ENCODE results near the gene PAGE1. TPM values are rescaled to one million over a fixed set of nuclear protein-coding genes. Genes with fewer than 3 reads are reported as not detected.

PAGE1 gene
- total RNA-seq, 1 experiment from 2014 or later, result not detected

GRCh38 chrX:49644991-49645637 lies 50.7 kb downstream of the PAGE1 start:
- H3K9me3 ChIP-seq (ENCODE audit: control insufficient read depth in 1 of 2, insufficient read depth in 1 of 2, low read depth in 1 of 2, low read length in 2 of 2), result no peaks in the 10 kb centered on the region
- no peak overlapping the region for H3K4me2 ChIP-seq (ENCODE audit: low read length)
- intact Hi-C loops (cut with micrococcal nuclease), result no loop called here
- DNase-seq (ENCODE audit: low read depth, low spot score), result no peak
- H3K79me2 ChIP-seq (ENCODE audit: insufficient read depth, low read length), result no peaks in the 10 kb centered on the region
- no peak overlapping the region for H3K9ac ChIP-seq (ENCODE audit: low read length)
- no peak overlapping the region for H2AFZ ChIP-seq (ENCODE audit: low read depth, low read length, poor library complexity, severe bottlenecking)
- BruUV-seq (replicated peaks), result no TSS peak
- no peaks in the 10 kb centered on the region for H4K20me1 ChIP-seq (ENCODE audit: insufficient read depth)
- H3K4me1 ChIP-seq (ENCODE audit: control insufficient read depth in 1 of 2, insufficient read depth in 2 of 2, low read length in 2 of 2), result no peaks in the 10 kb centered on the region
- TF ChIP-seq EZH2 (IDR thresholded peaks at IDR 0.05), result no peak
- no peak for TF ChIP-seq POLR2A (IDR thresholded peaks at IDR 0.05; ENCODE audit: borderline replicate concordance, extremely low read depth, insufficient read depth, insufficient read length)
- TF ChIP-seq CBX3 (IDR thresholded peaks at IDR 0.05; ENCODE audit: low read depth), result no peak
- TF ChIP-seq TCF7L2 (IDR thresholded peaks at IDR 0.05; ENCODE audit: borderline replicate concordance, extremely low read depth, insufficient read depth, insufficient read length), result no peak
- no peak for TF ChIP-seq CEBPB (IDR thresholded peaks at IDR 0.05; ENCODE audit: low read depth)
- no peak for TF ChIP-seq POLR2AphosphoS5 (IDR thresholded peaks at IDR 0.05; ENCODE audit: low read depth, low read length)
- TF ChIP-seq ZFX (IDR thresholded peaks at IDR 0.05), result no peak
- TF ChIP-seq CTCF (IDR thresholded peaks at IDR 0.05 in 2 of 3, conservative IDR thresholded peaks at IDR 0.05 in 1 of 3; ENCODE audit: borderline replicate concordance in 1 of 3, insufficient read depth in 1 of 3, low read depth in 2 of 3, low read length in 2 of 3), result no peak
- TF ChIP-seq YY1 (IDR thresholded peaks at IDR 0.05; ENCODE audit: extremely low read depth, insufficient replicate concordance, low read depth, low read length), result no peak
- TF ChIP-seq, protein P1, sequence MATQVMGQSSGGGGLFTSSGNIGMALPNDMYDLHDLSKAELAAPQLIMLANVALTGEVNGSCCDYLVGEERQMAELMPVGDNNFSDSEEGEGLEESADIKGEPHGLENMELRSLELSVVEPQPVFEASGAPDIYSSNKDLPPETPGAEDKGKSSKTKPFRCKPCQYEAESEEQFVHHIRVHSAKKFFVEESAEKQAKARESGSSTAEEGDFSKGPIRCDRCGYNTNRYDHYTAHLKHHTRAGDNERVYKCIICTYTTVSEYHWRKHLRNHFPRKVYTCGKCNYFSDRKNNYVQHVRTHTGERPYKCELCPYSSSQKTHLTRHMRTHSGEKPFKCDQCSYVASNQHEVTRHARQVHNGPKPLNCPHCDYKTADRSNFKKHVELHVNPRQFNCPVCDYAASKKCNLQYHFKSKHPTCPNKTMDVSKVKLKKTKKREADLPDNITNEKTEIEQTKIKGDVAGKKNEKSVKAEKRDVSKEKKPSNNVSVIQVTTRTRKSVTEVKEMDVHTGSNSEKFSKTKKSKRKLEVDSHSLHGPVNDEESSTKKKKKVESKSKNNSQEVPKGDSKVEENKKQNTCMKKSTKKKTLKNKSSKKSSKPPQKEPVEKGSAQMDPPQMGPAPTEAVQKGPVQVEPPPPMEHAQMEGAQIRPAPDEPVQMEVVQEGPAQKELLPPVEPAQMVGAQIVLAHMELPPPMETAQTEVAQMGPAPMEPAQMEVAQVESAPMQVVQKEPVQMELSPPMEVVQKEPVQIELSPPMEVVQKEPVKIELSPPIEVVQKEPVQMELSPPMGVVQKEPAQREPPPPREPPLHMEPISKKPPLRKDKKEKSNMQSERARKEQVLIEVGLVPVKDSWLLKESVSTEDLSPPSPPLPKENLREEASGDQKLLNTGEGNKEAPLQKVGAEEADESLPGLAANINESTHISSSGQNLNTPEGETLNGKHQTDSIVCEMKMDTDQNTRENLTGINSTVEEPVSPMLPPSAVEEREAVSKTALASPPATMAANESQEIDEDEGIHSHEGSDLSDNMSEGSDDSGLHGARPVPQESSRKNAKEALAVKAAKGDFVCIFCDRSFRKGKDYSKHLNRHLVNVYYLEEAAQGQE (IDR thresholded peaks at IDR 0.05; ENCODE audit: low read depth), result no peak
- TF ChIP-seq SIN3A (IDR thresholded peaks at IDR 0.05; ENCODE audit: low read depth), result no peak
- no peak for TF ChIP-seq SRF (IDR thresholded peaks at IDR 0.05; ENCODE audit: low read depth)
- no peak overlapping the region for H3K4me3 ChIP-seq (replicated peaks in 1 of 2; ENCODE audit: low read depth in 1 of 2, low read length in 2 of 2)
- H3K27ac ChIP-seq (ENCODE audit: low read depth, low read length), result no peak overlapping the region
- no peaks in the 10 kb centered on the region for H3K9me2 ChIP-seq (ENCODE audit: insufficient read depth)
- no peak for ATAC-seq
- ChIA-PET CTCF (no interaction called here), POLR2A (no interaction called here), RAD21 (ENCODE audit: low non-redundant PET in 1 of 2, low total read pairs in 2 of 2, uncharacterized antibody in 2 of 2, unreplicated experiment in 2 of 2) (no interaction called here)
- no peaks in the 10 kb centered on the region for H3K36me3 ChIP-seq (ENCODE audit: control insufficient read depth in 1 of 2, insufficient read depth in 2 of 2, low read length in 2 of 2)
- H3K27me3 ChIP-seq (ENCODE audit: insufficient read depth, low read length), result peaks cover 10% of the 10 kb centered on the region; the same call in 1 of the 2 replicates

Other genes starting within 250 kb of the PAGE1 start
- gene GAGE12C, start 163.8 kb downstream of the PAGE1 start, total RNA-seq (2021; ENCODE audit: unreplicated experiment), result not detected
- gene GAGE12D, start 154.3 kb downstream of the PAGE1 start, total RNA-seq (2021; ENCODE audit: unreplicated experiment), result not detected
- not detected for gene GAGE12E, start 144.7 kb downstream of the PAGE1 start, total RNA-seq (2021; ENCODE audit: unreplicated experiment)
- not detected for gene GAGE12F, start 135.1 kb downstream of the PAGE1 start, total RNA-seq (2021; ENCODE audit: unreplicated experiment)
- gene GAGE12G, start 125.6 kb downstream of the PAGE1 start, total RNA-seq (2021; ENCODE audit: unreplicated experiment), result not detected
- gene GAGE12H, start 116.0 kb downstream of the PAGE1 start, total RNA-seq (2021; ENCODE audit: unreplicated experiment), result not detected
- 0.52 TPM for gene GAGE2A, start 106.5 kb downstream of the PAGE1 start, total RNA-seq (2021; ENCODE audit: unreplicated experiment)
- 0.17 TPM for gene GAGE1, start 97.0 kb downstream of the PAGE1 start, total RNA-seq (2021; ENCODE audit: unreplicated experiment)
- gene PAGE4, start 133.3 kb upstream of the PAGE1 start, total RNA-seq (2021; ENCODE audit: unreplicated experiment), result not detected
- gene USP27X, start 183.5 kb upstream of the PAGE1 start, total RNA-seq (2021; ENCODE audit: unreplicated experiment), result 3.5 TPM
- gene CLCN5, start 226.6 kb upstream of the PAGE1 start, total RNA-seq (2021; ENCODE audit: unreplicated experiment), result 6.1 TPM

Data from HCT116 (cell line).